GM18505 (cell line): ENCODE data around the gene METRNL.
"Not testable (repeated sequence)": the region's sequence is repeated elsewhere in the genome, so short reads cannot be mapped to it uniquely, and the experiment has no call there.

ENCODE experiments used
- ATAC-seq: cut with Tn5 transposase; IDR thresholded peaks from one replicate; pipeline ENCODE4 v1.9.1; 2021; ENCODE audit not compliant: unreplicated experiment
- POLR2A ChIP-seq: IDR thresholded peaks from 4 replicates; pipeline ENCODE4 v1.6.1; 2011; ENCODE audit warnings: borderline replicate concordance; ENCODE audit not compliant: insufficient read depth, insufficient read length; ENCODE audit errors: extremely low read depth

METRNL gene

DNA sequence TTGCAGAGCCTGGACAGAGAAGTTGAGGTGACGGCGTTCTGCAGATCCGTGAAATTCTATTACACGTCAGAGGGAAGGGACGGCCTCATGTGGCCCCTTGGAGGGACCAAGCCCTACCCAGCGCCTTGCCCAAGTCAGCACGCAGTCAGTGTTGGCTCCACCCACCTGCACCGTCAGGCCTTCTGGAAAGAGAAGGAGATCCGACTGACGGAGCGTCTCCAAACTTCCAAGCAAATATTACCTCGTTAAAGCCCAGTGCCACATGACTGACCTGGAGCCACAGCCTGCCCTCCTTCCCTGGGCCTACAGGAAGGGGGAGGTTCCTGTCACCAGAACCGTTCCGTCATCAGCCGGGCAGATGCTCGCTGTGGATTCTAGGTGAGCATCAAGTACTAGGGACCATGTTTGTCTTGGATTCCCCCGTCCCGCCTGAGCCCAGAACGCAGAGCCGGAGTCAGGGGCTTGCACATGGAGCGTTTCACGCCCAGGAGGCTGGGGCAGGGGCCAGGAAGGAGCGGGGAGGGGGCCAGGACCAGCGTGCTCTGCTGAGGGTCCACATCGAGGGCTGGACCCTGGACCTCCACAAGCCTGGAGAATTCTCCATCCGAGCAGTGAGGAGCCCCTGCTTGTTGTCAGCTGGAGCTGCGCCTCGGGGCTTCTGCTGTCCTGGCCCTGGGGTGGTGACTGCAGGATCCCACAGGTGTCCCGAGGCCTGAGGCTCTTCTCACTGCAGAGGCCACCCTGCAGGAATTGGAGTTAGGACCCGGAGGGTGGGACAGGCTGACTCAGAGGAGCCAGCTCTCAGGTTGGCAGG lies 22.6 kb upstream of the METRNL start:
- ATAC-seq = no peak
- no peak for TF ChIP-seq POLR2A

GRCh38 chr17:83057397-83057761 lies 22.0 kb upstream of the METRNL start:
- no peak for ATAC-seq

DNA sequence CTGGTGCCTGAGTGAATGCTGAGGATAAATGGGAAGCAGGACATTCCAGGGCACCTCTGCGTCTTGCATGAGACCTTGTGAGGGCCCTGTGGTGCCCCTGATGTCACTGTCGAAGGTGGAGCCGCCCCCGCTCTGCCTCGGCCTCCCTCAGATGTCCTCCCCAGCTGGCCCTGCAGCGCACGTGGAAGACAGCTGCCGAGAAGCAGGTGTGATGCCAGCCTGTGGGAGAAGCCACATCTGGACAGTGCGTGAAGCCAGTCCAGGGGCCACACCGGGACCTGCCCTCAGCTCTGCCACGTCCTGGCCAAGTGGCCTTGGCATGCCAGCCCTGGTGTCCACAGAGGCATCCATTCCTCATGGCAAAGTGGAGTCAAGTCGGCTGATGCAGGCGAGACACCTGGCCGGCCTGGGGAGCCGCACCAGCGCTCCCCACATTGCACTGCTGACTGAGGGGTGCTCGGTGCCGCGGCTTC lies 21.6 kb upstream of the METRNL start:
- no peak for TF ChIP-seq POLR2A
- no peak for ATAC-seq

More at GRCh38 chr17:83057397-83057761, 22.0 kb upstream of the METRNL start:
- no peak for TF ChIP-seq POLR2A

DNA sequence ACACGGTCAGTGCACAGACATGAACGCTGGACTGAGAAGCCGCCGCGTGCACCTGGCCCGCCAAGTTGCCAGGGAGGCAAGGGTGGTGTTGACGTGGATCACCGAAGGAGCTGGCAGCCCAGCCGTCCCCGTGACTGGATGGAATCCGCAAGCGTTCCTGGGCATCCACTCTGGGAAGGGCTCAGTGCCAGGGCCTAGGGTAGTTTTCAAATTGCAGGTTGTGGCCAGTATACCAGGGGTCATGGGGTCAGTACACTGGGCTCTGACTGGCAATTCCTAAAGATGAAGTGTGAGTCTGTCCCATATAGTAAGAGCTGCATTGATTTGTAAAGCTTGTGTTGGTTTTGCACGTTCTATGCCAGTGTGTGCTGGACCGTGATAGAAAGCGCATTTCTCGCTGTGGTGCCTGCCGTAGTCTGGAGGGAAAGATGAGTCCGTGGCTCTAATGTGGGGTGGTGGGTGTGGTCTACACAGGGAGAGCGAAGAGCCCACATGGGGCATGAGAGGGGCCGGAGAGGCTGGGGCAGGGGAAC lies 21.1 kb upstream of the METRNL start:
- ATAC-seq = no peak
- TF ChIP-seq POLR2A = no peak

DNA sequence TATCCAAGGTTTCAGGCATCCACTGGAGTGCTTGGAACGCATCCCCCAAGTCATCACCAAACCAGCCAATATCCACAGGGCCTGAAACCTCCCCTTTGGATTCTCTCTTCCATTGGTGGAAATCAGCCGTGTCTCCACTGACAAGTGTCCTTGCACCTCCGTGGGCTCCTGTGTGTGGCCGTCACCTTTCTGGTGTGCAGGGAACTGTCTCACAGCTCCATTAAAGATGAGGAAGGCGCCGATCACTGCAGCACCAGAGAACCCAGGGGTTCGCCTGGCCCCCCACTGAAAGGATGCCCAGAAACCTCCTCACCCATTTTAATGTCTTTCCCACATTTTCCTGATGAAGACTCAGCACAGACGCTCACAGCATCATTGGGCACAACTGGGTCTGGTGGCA lies 17.8 kb upstream of the METRNL start:
- no peak for TF ChIP-seq POLR2A
- ATAC-seq = no peak

DNA sequence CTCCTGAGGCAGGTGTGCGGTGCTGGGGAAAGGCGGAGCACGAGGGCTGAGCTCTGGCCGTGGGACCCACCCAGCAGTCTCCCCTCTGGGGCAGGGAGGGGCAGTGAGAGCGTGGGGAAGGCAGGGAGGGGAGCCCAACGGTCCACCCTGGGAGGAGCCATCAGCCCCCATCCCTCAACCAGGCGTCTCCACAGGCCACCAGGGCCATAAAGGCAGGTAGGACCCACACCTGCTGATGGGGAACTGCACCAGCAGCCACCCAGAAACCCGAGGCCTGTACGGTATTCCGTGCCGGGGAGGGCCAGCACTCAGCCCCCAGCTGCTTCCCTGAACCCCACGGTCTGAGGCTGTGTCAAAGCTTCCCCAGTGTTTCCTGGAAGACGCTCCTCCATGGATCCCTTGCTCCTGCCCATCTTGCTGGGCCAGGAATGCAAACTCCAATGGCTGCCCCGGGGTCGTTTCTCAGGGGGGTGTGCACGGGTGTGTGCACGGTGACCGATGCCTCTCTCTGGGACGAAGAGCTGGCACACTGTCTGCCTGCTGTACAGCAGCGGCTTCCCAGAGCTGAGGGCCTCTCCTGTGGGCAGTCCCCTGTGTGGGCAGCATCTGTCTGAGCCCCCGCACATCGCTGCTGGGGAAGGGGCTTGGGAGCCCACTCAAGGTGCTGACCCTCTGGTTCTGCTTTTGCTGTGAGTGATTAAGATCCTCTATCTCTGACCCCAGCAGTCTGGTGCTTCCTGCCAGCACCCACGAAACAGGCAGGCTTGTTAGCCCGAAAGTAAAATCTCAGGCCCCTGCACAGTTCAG lies 17.2 kb upstream of the METRNL start:
- ATAC-seq = no peak
- no peak for TF ChIP-seq POLR2A

DNA sequence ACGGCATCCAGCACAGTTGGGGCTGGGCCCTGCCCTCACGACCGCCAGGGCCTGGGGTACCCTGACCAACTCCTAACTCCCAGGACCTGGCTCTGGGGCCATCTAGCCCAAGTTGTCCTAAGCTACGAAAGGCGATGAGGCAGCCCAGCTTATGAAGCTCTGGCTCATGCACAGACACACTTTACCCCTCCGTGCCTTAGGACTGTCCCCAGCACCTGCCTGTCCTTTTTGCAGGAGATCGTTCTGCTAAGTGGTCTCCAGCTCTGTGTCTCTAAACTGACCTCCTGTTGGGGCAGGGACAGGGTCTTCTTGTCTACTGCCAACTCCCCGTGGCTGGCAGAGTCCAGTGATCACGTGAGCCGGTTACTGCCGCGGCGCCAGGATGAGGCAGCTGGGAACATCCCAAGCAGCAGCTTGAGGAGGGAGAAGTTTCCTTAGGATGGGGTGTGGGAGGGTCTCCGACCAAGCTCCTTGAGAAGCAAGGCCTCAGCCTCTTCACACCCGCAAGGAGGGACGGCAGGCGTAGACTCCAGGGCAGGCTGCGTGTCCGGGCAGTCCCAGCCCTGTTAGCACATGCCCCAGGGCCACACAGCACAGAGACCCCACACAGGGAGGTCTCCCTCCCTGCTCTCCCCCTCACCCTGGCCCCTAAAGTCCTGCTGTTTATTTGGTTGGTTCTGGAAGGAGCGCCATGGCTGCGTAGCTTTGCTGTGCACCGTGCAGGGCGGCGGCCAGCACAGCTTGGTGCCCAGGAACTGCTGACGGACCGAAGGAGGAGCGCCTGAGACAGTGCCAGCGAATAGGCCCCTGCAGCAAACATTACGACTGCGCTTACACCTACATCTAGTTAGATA lies 16.4 kb upstream of the METRNL start:
- no peak for TF ChIP-seq POLR2A

DNA sequence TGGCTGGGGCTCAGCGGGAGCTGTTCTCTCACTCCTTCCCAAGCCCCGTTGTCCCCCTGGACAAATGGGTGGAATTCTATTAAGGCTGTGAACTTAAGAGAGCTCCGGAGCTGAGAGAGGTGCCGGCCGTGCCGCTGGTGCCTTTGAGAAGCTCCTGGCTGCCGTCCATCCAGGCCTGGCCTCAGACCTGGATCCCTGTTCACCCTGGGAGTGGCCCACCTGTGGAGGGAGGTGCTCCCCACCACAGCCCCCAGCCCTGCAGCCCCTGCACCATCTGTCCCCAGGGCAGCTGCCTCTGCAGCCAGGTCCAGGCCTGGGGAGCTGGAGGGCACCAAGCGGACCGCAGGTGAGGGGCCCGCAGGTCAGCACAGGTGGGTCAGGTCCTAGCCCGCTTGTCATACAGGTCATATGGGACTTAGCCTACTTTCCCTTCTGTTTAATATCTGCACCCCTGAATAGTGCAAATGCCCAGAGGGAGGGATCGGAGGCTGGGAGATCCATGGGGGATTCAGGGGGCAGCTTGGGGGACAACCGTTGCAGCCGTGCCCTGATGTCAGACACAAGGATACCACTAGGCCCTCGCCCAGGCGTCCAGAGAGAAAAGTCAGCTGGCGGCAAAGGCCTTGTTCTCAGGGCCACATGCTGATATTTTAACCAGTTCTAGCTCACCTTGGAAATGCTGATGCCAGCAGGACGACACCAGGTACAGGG lies 15.2 kb upstream of the METRNL start:
- no peak for TF ChIP-seq POLR2A
- no peak for ATAC-seq

More for the DNA sequence above, 16.4 kb upstream of the METRNL start:
- no peak for ATAC-seq

GRCh38 chr17:83064732-83065659 lies 14.4 kb upstream of the METRNL start:
- no peak for TF ChIP-seq POLR2A
- no peak for ATAC-seq

DNA sequence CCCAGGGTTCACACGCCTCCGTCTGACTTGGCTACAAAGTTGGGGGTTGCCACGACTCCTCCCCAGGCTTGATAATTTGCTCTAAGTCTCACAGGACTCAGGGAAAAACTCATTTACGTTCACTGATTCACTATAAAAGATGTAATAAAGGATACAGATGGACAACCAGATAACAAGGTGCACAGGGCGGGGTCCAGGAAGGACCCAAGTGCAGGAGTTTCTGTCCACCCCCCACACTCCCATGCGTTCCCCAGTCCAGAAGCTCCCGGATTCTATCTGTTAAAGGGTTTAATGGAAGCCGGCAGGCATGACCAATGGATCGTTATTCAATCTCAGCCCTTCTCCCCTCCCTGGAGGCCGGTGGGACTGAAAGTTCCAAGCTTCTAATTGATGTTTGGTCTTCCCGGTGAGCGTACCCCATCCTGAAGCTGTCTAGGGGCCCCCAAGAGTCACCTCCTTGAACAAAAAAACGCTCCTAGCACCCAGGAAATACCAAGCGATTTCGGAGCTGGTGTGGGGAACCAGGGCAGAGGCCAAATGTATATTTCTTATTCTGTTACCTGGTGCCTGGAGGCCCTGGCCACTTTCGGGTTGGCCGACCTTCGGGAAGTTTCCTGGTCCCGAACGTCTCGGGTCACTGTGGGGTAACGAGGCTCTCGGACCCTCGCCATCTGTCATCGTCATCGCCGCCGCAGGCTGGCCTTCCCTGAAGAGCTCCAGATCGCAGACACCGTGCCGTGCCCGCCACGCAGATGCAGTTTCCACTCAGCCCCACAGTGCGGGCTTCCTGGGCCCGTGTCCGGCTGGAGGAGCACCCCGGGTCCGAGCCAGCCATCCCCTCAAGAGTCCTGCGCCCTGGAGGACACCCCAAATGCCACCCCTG lies 13.5 kb upstream of the METRNL start:
- no peak for ATAC-seq
- TF ChIP-seq POLR2A = no peak

GRCh38 chr17:83066543-83066890 lies 12.9 kb upstream of the METRNL start:
- not testable (repeated sequence) for ATAC-seq
